Measurements from ENCODE around the gene CSRP3.

- TF ChIP-seq CTCF (conservative IDR thresholded peaks at IDR 0.05) (no peak), ZFX (IDR thresholded peaks at IDR 0.05) (no peak)
Observed at GRCh38 chr11:19232910-19233503, 31.2 kb upstream of the CSRP3 start.
